Ecto neural progenitor cell (in vitro differentiated cells): ENCODE measurements around the gene CD200R1.
"Not testable (repeated sequence)": the region's sequence is repeated elsewhere in the genome, so short reads cannot be mapped to it uniquely, and the experiment has no call there.

Source experiments
- DNase-seq: peaks from one replicate; pipeline ENCODE4 v3.0.0-alpha.2; 2018; ENCODE audit warnings: low spot score

The CD200R1 gene

GRCh38 chr3:112973325-112974177 is 1.4 kb downstream of the CD200R1 start:
- no peak for DNase-seq

- DNase-seq: no peak
Observed at GRCh38 chr3:112972158-112972557, 2.7 kb downstream of the CD200R1 start.

- DNase-seq: no peak
Observed at GRCh38 chr3:112967828-112968227, 7.1 kb downstream of the CD200R1 start.

GRCh38 chr3:112967425-112967824 is 7.5 kb downstream of the CD200R1 start:
- no peak for DNase-seq

GRCh38 chr3:112966633-112967032 is 8.3 kb downstream of the CD200R1 start:
- no peak for DNase-seq

GRCh38 chr3:112965656-112966055 is 9.2 kb downstream of the CD200R1 start:
- DNase-seq: no peak

- DNase-seq: no peak
Observed at GRCh38 chr3:112963683-112964082, 11.2 kb downstream of the CD200R1 start.

GRCh38 chr3:112958811-112959560 is 15.9 kb downstream of the CD200R1 start:
- DNase-seq: no peak

- no peak for DNase-seq
Observed at GRCh38 chr3:112956351-112956750, 18.6 kb downstream of the CD200R1 start.

- DNase-seq: no peak
Observed at GRCh38 chr3:112948346-112948838, 26.5 kb downstream of the CD200R1 start.

- DNase-seq: no peak
Observed at GRCh38 chr3:112931736-112932521, 43.0 kb downstream of the CD200R1 start.

GRCh38 chr3:112930771-112931170 is 44.1 kb downstream of the CD200R1 start:
- DNase-seq: no peak

- DNase-seq: no peak
Observed at GRCh38 chr3:112925969-112926368, 48.9 kb downstream of the CD200R1 start.

- no peak for DNase-seq
Observed at GRCh38 chr3:112925560-112925959, 49.3 kb downstream of the CD200R1 start.

GRCh38 chr3:112919541-112919940 is 55.4 kb downstream of the CD200R1 start:
- not testable (repeated sequence) for DNase-seq

GRCh38 chr3:112908252-112908651 is 66.7 kb downstream of the CD200R1 start:
- no peak for DNase-seq

GRCh38 chr3:112904786-112905185 is 70.1 kb downstream of the CD200R1 start:
- no peak for DNase-seq

- no peak for DNase-seq
Observed at GRCh38 chr3:112900113-112900512, 74.8 kb downstream of the CD200R1 start.

- DNase-seq: no peak
Observed at GRCh38 chr3:112897791-112898190, 77.1 kb downstream of the CD200R1 start.

GRCh38 chr3:112894258-112894657 is 80.6 kb downstream of the CD200R1 start:
- DNase-seq: no peak

- no peak for DNase-seq
Observed at GRCh38 chr3:112889357-112889756, 85.5 kb downstream of the CD200R1 start.

GRCh38 chr3:112888381-112889085 is 86.4 kb downstream of the CD200R1 start:
- no peak for DNase-seq
